GM18907 (cell line): ENCODE measurements around the gene WFDC12.

Experiments used
- ATAC-seq: cut with Tn5 transposase; IDR thresholded peaks from one replicate; pipeline ENCODE4 v1.9.1; 2021; ENCODE audit warnings: mild to moderate bottlenecking, moderate library complexity; ENCODE audit not compliant: unreplicated experiment

The WFDC12 gene

GRCh38 chr20:45092898-45093297, 31.4 kb downstream of the WFDC12 start:
- no peak for ATAC-seq

GRCh38 chr20:45091366-45091765, 32.9 kb downstream of the WFDC12 start:
- no peak for ATAC-seq

- ATAC-seq: no peak
These were observed 33.8 kb downstream of the WFDC12 start for GRCh38 chr20:45090481-45090880.

GRCh38 chr20:45088247-45088646, 36.0 kb downstream of the WFDC12 start:
- ATAC-seq: no peak

GRCh38 chr20:45087814-45088213, 36.5 kb downstream of the WFDC12 start:
- no peak for ATAC-seq

- ATAC-seq: no peak
These were observed 37.0 kb downstream of the WFDC12 start for GRCh38 chr20:45087097-45087790.

- ATAC-seq: no peak
These were observed 38.4 kb downstream of the WFDC12 start for GRCh38 chr20:45085867-45086266.

- ATAC-seq: no peak
These were observed 39.0 kb downstream of the WFDC12 start for GRCh38 chr20:45085289-45085688.

- ATAC-seq: no peak
These were observed 41.1 kb downstream of the WFDC12 start for GRCh38 chr20:45083127-45083526.

- ATAC-seq: no peak
These were observed 41.8 kb downstream of the WFDC12 start for GRCh38 chr20:45082468-45082867.

GRCh38 chr20:45080867-45081624, 43.2 kb downstream of the WFDC12 start:
- no peak for ATAC-seq

- no peak for ATAC-seq
These were observed 46.7 kb downstream of the WFDC12 start for GRCh38 chr20:45077559-45077958.
